Cortex of kidney (tissue), 1 donor: ENCODE data around the gene TNFRSF11A.

Experiments used
- DNase-seq: peaks from one replicate; lab custom pipeline; 2025; lab: John Stamatoyannopoulos, UW

The TNFRSF11A gene

DNA sequence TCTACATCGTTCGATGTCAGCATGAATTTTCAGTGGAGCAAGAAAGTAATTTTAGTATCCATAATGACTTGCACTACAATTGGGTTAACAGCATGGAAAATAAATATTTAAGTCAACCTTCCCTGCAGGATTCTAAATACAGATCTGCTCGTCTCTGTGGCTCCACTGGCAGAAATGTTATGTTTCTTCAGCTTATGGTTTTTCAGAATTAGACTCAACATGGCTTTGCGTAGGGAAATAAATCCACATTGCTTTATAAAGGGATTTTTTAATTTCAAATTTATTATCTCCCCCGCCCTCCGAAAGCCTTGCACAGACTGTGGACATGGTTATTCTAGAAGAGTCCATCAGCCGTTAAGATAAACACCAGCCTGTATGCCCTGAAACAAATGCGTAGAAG, 18.2 kb downstream of the TNFRSF11A start:
- DNase-seq: no peak

DNA sequence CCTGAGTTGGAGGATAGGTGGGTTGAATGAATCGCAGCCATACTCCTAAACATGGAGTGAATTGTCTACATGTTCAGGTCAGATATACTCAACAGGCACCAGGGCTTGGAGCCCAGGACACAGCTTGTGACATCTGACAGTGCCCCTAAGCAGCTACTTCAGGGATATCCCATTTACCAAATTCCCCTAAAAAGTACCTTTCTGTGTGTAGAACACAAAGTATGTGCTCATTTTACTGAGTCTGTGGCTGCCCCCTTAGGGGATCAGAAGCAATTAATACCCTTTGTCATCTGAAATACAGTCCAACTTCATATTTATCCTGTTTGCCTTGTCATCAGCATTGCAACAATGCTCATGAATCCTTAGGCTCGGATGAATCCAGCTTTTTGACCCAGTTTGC, 20.8 kb downstream of the TNFRSF11A start:
- no peak for DNase-seq

DNA sequence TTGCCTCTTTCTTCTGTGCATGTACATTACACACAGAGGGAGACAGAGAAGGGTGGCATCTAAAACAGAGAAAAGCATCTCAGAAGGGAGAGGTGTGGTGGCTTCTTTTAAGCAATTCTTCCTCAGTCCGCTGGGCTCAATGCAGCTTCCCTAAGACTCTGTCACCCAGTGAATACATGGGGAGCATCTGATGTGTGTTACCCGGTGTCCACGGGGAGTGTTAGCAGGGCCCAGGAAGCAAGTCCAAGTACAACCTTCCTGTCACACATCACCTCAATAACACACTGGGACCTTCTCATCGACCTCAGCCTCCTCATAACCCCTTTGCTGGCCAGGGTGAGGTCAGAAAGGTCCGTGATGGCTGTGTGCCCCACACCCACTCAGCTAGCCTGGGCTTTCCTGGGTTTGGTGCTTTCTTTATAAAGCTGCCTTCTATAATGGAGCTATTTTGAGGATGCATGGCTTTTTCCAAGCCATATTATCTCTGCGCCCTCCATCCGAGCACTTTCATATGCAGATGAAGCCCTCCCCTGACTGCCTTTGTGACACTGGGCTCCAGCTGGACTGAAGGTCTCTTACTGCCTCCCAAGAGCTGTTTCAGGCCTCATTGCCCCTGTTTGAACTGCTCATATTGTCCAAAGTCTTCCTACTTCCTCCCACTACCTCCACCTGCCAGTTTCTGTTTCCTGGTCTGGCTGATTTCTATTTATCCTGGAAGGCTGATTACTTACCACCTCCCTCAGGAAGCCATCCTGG, 21.4 kb downstream of the TNFRSF11A start:
- DNase-seq: no peak

DNA sequence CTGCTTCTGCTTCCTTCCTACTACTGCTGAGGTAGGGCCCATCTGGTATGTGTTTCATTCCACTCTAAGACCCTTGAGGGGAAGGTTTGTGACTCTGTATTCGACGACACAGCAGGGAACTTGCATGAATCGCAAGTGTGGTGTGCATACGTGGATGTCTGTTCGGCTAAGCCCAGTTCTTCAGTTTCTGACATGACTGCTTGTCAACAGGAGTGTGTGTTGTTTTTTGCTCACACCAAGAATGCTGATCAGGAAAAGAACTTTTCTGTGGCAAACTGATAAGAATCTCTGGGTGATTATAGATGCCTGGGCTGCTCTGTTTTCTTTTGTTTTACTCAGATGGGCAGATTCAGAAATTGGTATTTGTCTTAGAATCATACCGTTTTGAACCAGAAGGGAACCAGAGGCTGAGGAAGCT, 22.0 kb downstream of the TNFRSF11A start:
- DNase-seq: no peak

DNA sequence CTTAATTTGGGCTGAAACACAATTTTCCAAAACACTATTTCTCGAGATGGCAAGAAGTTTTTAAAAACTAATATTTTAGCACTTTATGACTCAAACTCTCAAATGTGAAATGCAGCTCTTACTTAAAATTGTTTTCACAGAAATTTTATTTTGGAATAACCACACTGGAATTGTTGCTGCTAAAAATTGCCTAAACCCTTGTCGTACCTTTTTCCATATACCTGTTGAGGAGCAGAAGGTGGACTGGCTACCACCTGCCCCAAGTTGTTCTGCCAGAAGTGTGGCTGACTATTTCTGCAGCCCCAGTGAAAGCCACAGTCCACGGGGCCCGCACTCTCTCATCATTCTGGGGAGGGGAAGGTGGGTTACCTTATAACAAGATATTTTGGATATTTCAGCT, 23.4 kb downstream of the TNFRSF11A start:
- no peak for DNase-seq

DNA sequence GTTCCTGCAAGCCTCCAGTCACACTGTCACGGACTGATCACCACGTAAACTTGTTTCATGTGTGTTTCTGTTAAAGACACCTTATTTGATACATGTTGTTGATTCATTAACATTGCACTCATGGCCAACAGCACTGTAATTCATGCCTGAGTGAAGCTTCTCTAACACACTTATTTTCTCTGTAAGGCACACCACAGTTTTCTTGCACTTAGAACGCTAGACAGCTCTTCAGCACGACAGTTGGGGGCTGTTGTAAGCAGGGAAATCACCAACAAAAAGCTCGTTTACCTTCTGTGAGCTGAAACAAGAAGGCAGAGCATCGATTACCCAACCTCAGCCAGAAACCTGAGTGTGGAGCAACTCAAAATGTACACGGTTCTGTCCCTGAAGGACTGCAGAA, 28.1 kb downstream of the TNFRSF11A start:
- no peak for DNase-seq

DNA sequence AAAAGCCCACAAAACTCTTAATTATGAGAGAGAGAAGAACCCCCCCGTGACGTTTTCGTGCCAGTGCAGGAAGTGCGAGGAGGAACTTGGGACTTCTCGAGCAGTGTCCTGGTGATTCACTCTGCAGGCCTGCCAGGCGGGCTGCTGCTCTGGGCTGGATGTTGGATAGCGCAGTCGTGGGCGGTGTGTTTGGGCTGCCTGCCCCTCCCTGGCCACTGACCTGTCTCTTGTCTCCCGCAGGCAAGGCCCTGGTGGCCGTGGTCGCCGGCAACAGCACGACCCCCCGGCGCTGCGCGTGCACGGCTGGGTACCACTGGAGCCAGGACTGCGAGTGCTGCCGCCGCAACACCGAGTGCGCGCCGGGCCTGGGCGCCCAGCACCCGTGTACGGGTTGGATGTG, 29.0 kb downstream of the TNFRSF11A start:
- DNase-seq: no peak

DNA sequence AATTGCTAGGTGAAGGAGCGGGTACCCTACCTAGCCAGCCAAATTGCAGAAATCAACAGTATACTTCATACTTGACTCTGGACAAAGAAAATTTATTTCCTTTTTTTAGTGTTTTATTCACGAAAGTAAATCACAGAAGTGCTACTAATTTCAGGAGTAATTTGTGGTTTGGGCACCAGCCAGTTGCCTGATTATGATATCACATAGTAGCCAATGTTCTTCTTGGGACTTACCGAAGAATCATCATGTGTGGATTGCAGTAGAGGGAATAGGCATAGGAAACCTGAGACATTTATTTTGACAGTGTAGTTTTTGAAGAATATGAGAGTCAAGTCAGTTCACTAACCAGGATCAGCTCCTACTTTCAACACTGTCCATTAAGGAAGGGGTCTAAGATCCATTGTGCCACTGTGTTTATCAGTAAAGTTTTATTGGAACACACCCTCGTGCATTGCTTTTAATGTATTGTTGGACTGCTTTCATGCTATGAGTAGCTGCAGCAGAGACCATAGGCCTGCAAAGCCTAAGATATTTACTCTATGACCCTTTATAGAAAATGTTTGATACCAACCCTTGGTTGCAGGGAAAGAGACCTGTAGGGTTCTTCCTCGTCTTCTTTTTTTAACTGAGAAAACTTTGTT, 32.1 kb downstream of the TNFRSF11A start:
- DNase-seq: no peak

DNA sequence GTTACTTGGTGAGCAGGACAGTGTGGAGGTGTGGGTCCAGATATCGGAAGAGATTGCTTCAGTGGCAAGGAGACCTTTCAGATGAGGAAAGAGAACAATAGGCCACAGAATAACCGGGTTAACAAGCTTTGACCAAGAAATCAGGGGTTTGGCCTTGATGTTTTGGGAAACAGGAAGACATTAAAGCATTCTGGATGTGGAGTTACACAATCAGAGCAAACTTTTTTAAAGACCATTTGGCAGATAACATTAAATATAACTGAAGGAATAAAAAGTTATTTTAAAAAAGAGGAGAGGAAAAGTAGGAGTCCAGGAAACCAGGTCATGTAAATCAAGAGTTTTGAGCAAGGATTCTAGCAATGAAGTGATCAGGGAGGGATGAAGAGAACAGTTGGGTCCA, 35.7 kb downstream of the TNFRSF11A start:
- no peak for DNase-seq

DNA sequence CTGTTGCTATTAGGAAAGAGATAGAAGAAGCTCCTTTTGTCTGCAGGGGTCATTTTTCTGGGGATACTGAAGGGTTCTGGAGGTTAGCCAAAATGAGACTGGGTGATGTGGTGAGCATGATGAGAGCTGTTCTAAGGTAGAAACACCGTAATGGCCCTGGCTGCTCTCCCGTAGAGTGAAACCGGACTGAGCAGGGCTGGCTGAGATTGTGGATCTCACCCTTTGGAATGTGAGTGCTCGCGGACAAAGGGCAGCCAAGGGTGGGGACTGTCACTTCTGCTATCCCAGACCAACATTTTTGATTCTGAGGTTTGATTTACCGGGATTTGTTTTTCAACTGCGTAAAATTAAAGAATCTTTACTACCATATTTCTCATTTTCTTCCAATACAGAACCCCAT, 36.2 kb downstream of the TNFRSF11A start:
- no peak for DNase-seq

DNA sequence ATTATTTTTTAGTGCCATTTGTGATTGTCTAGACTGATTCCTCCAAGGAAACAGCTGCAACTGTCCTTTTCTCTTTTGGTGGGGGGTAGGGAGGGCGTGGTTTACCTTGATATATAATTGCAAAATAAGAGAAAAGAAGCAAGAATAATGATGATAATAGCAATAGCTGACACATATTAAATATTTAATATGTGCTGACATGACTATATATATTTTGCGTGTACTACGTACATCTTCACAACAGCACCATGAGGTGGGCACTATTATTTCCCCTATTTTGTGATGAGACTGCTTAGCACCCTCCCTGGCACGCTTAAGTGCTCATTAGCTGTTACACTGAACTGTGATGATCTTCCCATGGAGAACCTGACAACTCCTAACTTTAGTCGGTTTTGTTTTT, 39.4 kb downstream of the TNFRSF11A start:
- DNase-seq: no peak

DNA sequence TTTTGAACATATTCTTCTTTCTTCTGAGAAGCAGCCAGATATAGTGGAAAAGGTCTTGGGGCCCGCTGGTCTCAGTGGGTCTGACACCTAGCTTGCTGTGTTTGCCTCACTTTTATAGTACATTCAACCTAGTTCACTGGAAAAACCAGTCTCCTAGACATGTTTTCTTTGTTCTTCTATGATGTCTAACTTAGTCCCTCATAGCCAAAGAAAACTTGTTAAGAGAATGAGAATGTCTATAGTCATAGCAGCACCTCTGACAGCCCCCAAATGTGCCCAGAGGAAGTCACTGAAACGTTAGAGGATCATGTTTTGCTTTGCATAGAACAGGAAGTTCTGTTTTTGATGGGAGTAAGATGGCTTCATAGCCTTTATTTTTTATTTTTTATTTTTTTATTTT, 40.3 kb downstream of the TNFRSF11A start:
- DNase-seq: no peak

DNA sequence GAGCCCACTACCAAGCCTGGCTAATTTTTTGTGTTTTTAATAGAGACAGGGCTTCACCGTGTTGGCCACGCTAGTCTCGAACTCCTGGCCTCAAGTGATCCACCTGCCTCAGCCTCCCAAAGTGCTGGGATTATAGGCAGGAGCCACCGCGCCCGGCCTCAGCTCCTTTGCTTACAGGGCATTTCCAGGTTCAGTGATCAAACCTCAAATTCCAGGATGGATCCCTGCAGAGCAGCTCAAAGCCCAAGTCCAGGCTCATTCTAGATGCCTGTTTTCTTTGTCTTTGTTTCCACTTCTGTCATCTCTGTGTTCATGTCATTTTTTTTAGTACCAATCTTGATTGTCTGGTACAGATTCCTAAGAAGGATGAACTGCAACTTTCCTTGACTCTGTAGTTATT, 41.9 kb downstream of the TNFRSF11A start:
- no peak for DNase-seq

DNA sequence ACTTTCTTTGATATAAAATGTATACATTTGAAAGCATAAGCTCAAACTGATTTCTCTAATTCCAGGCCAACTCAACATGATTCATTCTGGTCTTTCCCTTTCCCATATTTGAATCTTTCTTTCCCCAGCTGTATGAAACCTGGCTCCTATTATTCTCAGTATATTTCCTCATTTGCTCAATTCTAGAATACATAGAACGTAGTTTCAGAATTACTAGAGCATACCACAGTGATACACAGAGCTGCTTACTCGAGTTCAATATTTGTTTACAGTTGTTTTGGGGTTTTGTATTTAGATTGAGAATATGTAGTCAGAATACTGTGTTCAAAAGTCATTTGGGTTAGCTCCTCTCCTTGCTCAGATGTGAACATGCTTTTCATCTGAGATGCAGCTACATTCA, 43.0 kb downstream of the TNFRSF11A start:
- no peak for DNase-seq

DNA sequence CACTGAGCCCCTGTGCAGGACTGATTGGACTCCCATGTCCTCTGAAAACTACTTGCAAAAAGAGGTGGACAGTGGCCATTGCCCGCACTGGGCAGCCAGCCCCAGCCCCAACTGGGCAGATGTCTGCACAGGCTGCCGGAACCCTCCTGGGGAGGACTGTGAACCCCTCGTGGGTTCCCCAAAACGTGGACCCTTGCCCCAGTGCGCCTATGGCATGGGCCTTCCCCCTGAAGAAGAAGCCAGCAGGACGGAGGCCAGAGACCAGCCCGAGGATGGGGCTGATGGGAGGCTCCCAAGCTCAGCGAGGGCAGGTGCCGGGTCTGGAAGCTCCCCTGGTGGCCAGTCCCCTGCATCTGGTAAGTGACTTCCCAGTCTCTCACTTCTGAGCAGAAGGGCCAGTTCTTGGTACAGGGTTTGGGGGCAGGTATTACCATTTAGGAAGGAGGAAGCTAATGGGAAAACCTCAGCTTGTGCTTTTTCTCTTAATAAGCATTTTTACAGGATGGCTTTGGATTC, 44.1 kb downstream of the TNFRSF11A start:
- no peak for DNase-seq

DNA sequence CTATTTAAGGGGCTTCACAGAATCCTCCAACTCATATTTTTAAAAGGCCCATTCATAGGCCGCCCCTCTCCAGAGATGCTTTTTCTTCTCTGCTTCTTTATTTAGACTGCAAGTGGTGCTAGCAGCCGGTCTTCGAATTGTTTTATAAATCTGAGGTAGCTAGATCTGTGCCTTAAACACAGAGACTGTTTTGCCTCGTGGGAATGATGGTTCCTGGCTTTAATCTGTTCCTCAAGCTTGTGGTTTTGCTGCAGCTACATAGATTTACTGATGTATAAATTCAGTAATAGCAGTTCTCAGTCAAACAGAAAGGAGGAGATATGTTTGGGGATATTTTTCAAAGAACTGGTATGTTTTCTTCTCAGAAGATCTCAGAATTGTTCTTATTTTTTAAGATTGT, 45.3 kb downstream of the TNFRSF11A start:
- no peak for DNase-seq

DNA sequence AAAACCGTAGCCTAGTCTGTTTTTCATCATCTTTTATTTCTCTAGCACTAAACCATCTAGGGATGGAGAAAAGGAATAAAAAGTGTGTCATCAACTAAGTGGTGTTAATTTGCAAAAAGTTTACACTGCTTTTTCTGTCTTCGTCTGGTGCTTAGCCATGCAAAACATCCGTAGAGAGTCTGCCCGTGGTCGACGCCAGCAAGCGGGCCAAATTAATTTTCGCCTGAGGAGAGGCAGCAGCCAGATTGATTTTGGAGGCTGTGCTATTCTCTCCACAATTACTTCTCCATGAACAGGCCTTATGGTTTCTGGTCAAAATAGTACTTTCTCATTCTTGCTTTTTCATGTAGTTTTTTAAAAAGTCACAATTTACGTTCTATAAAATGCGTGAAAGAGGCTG, 46.3 kb downstream of the TNFRSF11A start:
- no peak for DNase-seq

DNA sequence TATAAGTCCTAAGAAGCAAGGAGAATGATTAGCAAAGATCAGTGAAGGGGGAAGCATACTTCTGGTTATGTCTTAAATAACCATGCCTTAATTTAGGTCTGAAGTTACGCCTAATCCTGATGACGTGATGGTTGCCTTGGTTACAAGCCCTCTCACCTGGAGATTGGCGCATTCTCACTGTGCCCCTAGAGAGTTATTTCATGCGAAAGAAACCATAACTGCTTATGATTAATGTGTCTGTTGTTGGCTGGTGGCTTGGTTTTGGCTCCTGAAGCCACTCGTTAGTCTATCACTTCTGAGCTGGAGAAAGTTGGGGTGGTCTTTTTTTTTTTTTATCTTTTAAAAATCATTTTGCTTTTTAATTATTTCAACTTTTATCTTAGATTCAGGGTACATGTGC, 47.0 kb downstream of the TNFRSF11A start:
- no peak for DNase-seq

DNA sequence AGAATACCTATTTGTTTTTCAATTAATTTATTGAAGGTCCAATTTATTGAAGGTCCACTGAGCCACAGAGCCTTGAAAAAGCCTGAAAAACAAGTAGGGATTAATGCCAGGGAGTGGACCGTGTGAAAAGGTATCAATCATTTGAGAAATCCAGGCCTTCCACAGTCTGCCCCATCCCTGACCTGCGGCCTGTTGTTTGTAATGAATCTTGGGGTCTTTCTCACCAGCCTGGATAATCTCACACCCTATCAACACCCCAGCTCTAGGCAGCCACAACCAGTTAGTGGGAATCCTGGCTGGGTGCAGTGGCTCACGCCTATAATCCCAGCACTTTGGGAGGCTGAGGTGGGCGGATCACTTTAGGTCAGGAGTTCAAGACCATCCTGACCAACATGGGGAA, 47.8 kb downstream of the TNFRSF11A start:
- no peak for DNase-seq

DNA sequence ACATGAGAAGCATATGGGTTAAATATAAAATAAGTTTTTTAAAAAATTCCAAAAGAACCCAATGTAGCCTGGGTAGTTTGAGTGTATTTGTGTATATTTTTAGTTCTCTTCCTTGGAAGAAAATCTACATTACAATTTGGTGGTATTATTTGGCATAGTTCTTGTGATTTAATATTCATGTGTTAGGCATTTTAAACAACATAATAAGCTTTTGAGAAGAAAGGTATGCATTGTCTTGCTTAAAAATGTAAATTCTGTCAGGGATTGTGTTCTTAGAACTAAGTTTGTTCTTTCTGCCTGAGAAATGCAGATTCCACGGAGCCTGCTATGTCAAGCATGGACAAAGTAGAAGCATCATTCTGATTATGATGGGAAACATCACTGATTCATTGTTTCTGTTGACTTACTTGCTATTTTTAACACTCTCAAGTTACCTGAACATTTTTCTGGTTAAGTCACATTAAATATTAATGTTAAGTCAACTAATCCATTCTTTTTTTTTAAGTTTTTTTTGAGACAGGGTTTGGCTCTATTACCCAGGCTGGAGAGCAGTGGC, 49.4 kb downstream of the TNFRSF11A start:
- DNase-seq: no peak

DNA sequence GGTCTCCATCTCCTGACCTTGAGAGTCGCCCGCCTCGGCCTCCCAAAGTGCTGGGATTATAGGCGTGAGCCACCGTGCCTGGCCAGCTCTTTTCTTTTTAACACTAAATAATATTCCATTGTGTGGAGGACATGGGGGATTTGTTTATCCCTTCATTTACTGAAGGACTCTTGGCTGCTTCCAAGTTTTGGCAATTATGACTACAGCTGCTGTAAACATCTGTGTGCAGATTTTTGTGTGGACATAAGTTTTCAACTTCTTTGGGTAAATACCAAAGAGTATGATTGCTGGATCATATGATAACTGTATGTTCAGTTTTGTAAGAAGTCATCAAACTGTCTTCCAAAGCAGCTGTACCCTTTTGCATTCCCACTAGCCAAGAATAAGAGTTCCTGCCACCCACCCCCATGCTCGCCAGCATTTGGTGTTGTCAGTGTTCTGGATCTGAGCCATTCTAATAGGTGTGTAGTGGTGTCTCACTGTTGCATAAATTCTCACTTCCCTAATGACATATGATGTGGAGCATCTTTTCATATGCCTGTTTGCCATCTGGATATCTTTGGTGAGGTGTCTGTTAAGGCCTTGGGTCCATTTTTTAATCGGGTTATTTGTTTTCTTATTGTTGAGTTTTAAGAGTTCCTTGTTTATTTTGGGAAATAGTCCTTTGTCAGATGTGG, 52.2 kb downstream of the TNFRSF11A start:
- DNase-seq: no peak

DNA sequence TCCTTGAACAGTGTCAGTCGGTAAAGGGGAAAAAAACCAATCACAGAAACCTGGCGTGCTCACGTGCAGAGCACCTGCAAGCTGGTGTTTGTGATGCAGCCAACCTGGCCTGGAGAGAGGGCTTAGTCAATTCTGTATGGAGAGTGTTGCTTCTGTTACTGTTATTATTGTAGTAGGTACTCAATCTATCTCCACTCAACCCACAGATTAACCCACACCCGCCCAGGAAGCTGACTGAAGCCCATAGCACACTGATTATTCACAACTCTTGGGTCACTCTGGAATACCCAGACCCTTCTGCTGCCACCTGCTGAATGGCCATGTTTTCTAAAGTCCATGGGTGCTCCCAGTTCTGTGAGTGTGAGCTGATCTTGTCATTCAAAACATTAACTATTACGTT, 53.9 kb downstream of the TNFRSF11A start:
- DNase-seq: no peak

DNA sequence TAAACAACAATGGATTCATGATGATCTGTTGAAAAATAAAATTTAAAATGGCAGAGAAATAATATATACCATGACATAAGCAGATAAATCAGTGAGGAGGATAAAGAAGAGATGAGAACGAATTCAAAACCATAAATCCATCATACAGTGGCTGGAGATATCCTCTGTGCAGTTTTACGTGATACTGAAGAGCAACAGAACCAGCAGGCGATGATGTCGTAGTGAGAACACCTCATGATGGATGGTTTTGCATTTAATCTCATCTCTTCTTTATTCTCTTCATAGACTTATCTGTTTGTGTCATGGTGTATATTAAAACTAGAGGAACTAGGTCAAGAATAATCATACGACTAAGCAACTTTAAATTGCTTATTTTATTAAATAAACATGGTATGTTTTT, 56.3 kb downstream of the TNFRSF11A start:
- DNase-seq: no peak
